HepG2 (cell line): ENCODE measurements around the gene ONECUT1. TPM values are rescaled to one million over a fixed set of nuclear protein-coding genes. Genes with fewer than 3 reads are reported as not detected.

ENCODE experiments used
- ATAC-seq: fragments of 200-7000 bp; cut with Tn5 transposase; 3 replicates; pipeline ENCODE4 v1.9.1; 2020; ENCODE audit warnings: mild to moderate bottlenecking, moderate library complexity
- BruUV-seq: library from RNA; stranded (reverse); fragments of 400-500 nt; replicated peaks from 2 replicates; lab custom pipeline; 2021; lab: Mats Ljungman, UMichigan
- CTCF ChIA-PET: fragments of 300-600 bp; formaldehyde crosslinking; extraction: SDS; loops from one replicate; lab custom pipeline; 2021; ENCODE audit warnings: low total read pairs, inconsistent platforms, low intra/inter-chr PET ratio; lab: Yijun Ruan, JAX
- POLR2A ChIA-PET: fragments of 350-600 bp; sonication (Branson Sonifier 250); formaldehyde crosslinking; loops from one replicate; lab custom pipeline; 2020; ENCODE audit warnings: antibody characterized with exemption, inconsistent platforms; lab: Yijun Ruan, JAX
- DNase-seq: peaks from one replicate; pipeline ENCODE4 v3.0.0-alpha.2; 2015; ENCODE audit warnings: low spot score
- FAIRE-seq: peaks from 3 replicates; lab custom pipeline; 2011; peaks lifted over from hg19 to GRCh38; lab: Jason Lieb, UNC
- H2AFZ ChIP-seq: one replicate; pipeline ENCODE4 v1.6.1; 2011; ENCODE audit warnings: low read length, inconsistent platforms
- H3K27ac ChIP-seq: fragments of 300-600 bp; 3 replicates; pipeline ENCODE4 v1.8.0; 2011; ENCODE audit warnings: mixed run types, mild to moderate bottlenecking, mixed read lengths, low read length, inconsistent platforms; ENCODE audit not compliant: insufficient read depth; ENCODE audit errors: extremely low read length
- H3K27me3 ChIP-seq, 2 experiments: fragments of 200-600 bp in 1 of 2; 2 replicates in 1 of 2; 3 replicates in 1 of 2; pipeline versions ENCODE4 v1.6.0 to v1.8.0; 2011; ENCODE audit warnings: low read length in 2 of 2, mild to moderate bottlenecking in 2 of 2, moderate library complexity in 2 of 2, inconsistent platforms in 1 of 2; ENCODE audit not compliant: insufficient read depth in 2 of 2, control insufficient read depth in 1 of 2
- H3K36me3 ChIP-seq, 2 experiments: fragments of 200-600 bp in 1 of 2; replicated peaks in 1 of 2; 2 replicates in 1 of 2; 3 replicates in 1 of 2; pipeline versions ENCODE4 v1.5.1 to v1.8.0; 2011; ENCODE audit warnings: low read length in 2 of 2, inconsistent platforms in 1 of 2; ENCODE audit not compliant: insufficient read depth in 2 of 2, control insufficient read depth in 1 of 2
- H3K4me1 ChIP-seq: 2 replicates; pipeline ENCODE4 v1.5.1; 2012; ENCODE audit warnings: low read length, inconsistent platforms; ENCODE audit not compliant: insufficient read depth
- H3K4me2 ChIP-seq: 2 replicates; pipeline ENCODE4 v1.6.0; 2011; ENCODE audit warnings: low read depth, low read length, inconsistent platforms
- H3K4me3 ChIP-seq, 3 experiments: fragments of 200-600 bp in 1 of 3; sonication (generic), shearing (Covaris generic) in 1 of 3; replicated peaks in 1 of 3; 2 replicates each; pipeline ENCODE4 v1.5.1; 2011 to 2016; ENCODE audit warnings: low read length in 3 of 3, inconsistent platforms in 2 of 3, low read depth in 2 of 3, mild to moderate bottlenecking in 2 of 3, control low read depth in 1 of 3, mixed read lengths in 1 of 3; ENCODE audit not compliant: insufficient read depth in 1 of 3
- H3K79me2 ChIP-seq: one replicate; pipeline ENCODE4 v1.6.1; 2011; ENCODE audit warnings: low read length, inconsistent platforms; ENCODE audit not compliant: insufficient read depth
- H3K9ac ChIP-seq: 2 replicates; pipeline ENCODE4 v1.6.0; 2011; ENCODE audit warnings: mild to moderate bottlenecking, low read depth, low read length, inconsistent platforms; ENCODE audit not compliant: insufficient read depth
- H3K9me3 ChIP-seq: 2 replicates; pipeline ENCODE4 v1.5.1; 2012; ENCODE audit warnings: mild to moderate bottlenecking, low read length
- H4K20me1 ChIP-seq: 2 replicates; pipeline ENCODE4 v1.6.0; 2011; ENCODE audit warnings: inconsistent platforms, mild to moderate bottlenecking, low read length, moderate library complexity; ENCODE audit not compliant: insufficient read depth
- CEBPG ChIP-seq: IDR thresholded peaks from 2 replicates; pipeline ENCODE4 v1.6.1; 2016
- FOXJ3 ChIP-seq: sonication (generic); formaldehyde crosslinking; IDR thresholded peaks from 2 replicates; pipeline ENCODE4 v1.4.0; 2020; ENCODE audit warnings: missing genetic modification reagents, mild to moderate bottlenecking, borderline replicate concordance
- FOXP1 ChIP-seq, 2 experiments: fragments of 450-650 bp in 1 of 2; IDR thresholded peaks; 2 replicates each; pipeline ENCODE4 v1.6.1; 2017 to 2018; ENCODE audit warnings: antibody characterized with exemption in 1 of 2
- IRX3 ChIP-seq: sonication (generic); formaldehyde crosslinking; IDR thresholded peaks from 2 replicates; pipeline ENCODE4 v1.8.1; 2023; ENCODE audit warnings: mild to moderate bottlenecking, low read depth, missing genetic modification reagents, borderline replicate concordance
- KDM4B ChIP-seq: sonication (generic); formaldehyde crosslinking; IDR thresholded peaks from 2 replicates; pipeline ENCODE4 v1.4.0; 2020; ENCODE audit warnings: missing genetic modification reagents
- MBNL3 ChIP-seq: fragments of 250-450 bp; sonication (Bioruptor Pico); conservative IDR thresholded peaks from 2 replicates; pipeline ENCODE4 v1.8.0; 2022; ENCODE audit warnings: mild to moderate bottlenecking, inconsistent platforms
- U2AF2 ChIP-seq: fragments of 200-400 bp; formaldehyde crosslinking; IDR thresholded peaks from 2 replicates; pipeline ENCODE4 v1.6.1; 2017; ENCODE audit warnings: low read depth, mild to moderate bottlenecking, low read length
- ZBTB8A ChIP-seq: sonication (generic); formaldehyde crosslinking; IDR thresholded peaks from 2 replicates; pipeline ENCODE4 v1.4.0; 2020; ENCODE audit warnings: mild to moderate bottlenecking, low read depth, missing genetic modification reagents, borderline replicate concordance
- ZNF30 ChIP-seq: sonication (generic); formaldehyde crosslinking; IDR thresholded peaks from 2 replicates; pipeline ENCODE4 v1.5.0; 2020; ENCODE audit warnings: mild to moderate bottlenecking, missing genetic modification reagents
- ZNF337 ChIP-seq: sonication (generic); formaldehyde crosslinking; IDR thresholded peaks from 2 replicates; pipeline ENCODE4 v1.5.1; 2020; ENCODE audit warnings: missing genetic modification reagents, low read depth, mild to moderate bottlenecking, borderline replicate concordance
- ZNF354B ChIP-seq: sonication (generic); formaldehyde crosslinking; IDR thresholded peaks from 2 replicates; pipeline ENCODE4 v1.8.0; 2022; ENCODE audit warnings: mild to moderate bottlenecking, missing genetic modification reagents
- ZNF670 ChIP-seq: sonication (generic); formaldehyde crosslinking; IDR thresholded peaks from 2 replicates; pipeline ENCODE4 v1.8.0; 2022; ENCODE audit warnings: mild to moderate bottlenecking, missing genetic modification reagents, borderline replicate concordance
- WGBS: methylation state at CpG from one replicate; pipeline ENCODE4 v1.1.6; 2017; ENCODE audit warnings: low lambda C conversion rate; 5-methylcytosine and 5-hydroxymethylcytosine counted together
- in situ Hi-C: cut with HindIII; loops from 2 replicates; pipeline ENCODE4 v1.10.0; 2017; ENCODE audit warnings: low pct_unique_long_range_greater_than_20kb; ENCODE audit not compliant: extremely low pct_ligation_motif_present
- intact Hi-C: fragments of 100-400 bp; cut with micrococcal nuclease; formaldehyde crosslinking; loops from one replicate; pipeline ENCODE4 v1.10.0; 2022; ENCODE audit not compliant: unreplicated experiment
- polyA plus RNA-seq, 8 experiments: library from polyadenylated mRNA; depleted of rRNA in 3 of 8; stranded (reverse) in 7 of 8; unstranded in 1 of 8; fragments of >200 nt; fragmentation: Illumina TruSeq in 4 of 8; extraction: Trizol in 4 of 8; gene quantifications; 2 replicates each; pipeline versions ENCODE4 v1.2.1 to v1.2.3, GENCODE V29; 2011 to 2016; ENCODE audit warnings: low read depth in 4 of 8, missing spikeins in 1 of 8, mixed read lengths in 1 of 8; ENCODE audit not compliant: insufficient read depth in 1 of 8
- total RNA-seq, 5 experiments: library from RNA; depleted of rRNA; stranded (reverse); fragments of >200 nt; fragmentation: Illumina TruSeq; extraction: Trizol; gene quantifications; 2 replicates each; pipeline ENCODE4 v1.2.3, GENCODE V29; 2016; ENCODE audit warnings: low read depth in 1 of 5
- TF ChIP-seq, protein P1 (sequence below): sonication (generic); formaldehyde crosslinking; IDR thresholded peaks from 2 replicates; pipeline ENCODE4 v1.5.0; 2020; ENCODE audit warnings: missing genetic modification reagents

The ONECUT1 gene
- total and polyA plus RNA-seq, 2 of the 13 experiments (the other 11 are each of a cell fraction or from before 2014, with no cell fraction given): 3.5 to 9.1 TPM

DNA sequence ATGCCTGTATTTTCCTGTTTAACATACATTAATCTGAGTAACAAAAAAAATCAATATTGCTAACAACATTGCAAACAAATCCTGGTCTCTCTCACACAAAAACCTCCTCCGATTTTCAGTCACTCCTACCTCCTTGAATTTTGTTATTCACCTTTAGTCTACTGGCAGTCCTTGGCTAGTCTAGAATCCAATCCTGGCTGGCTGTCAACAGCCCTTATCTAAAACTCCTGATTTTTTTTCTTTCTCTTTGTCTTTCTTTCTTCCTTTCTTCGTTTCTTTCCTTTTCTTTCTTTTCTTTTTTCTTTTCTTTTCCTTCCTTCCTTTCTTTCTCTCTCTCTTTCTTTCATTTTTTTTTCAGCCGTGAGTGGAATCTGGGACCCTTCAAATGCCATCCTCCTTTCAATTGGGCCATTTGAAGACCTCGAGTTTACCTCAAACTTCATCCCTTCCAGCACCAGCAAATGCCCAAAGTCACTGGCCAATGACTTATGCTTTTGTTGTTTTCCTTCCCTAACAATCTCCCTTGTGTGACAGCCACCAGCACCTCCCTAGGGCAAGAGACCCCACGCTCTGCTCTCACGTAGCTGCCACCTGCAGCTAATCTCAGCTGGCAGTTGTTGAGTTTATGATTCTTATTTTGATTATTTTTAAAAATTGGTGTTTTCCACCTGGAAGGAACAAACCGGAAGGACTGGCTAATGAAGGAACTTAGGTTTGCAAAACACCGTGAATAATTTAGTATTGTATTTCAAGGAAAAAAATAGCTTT, 6.8 kb upstream of the ONECUT1 start:
- 33% methylated on average over 8 of the region's 8 CpGs for WGBS
- TF ChIP-seq IRX3 (no peak), ZNF30 (CRISPR knock-in tag) (no peak), FOXJ3 (CRISPR knock-in tag) (no peak), ZNF337 (CRISPR knock-in tag) (no peak), ZNF670 (CRISPR knock-in tag) (no peak), U2AF2 (no peak), ZBTB8A (CRISPR knock-in tag) (no peak), CEBPG (CRISPR knock-in tag) (no peak), MBNL3 (CRISPR knock-in tag) (no peak), KDM4B (CRISPR knock-in tag) (no peak), ZNF354B (CRISPR knock-in tag) (no peak), FOXP1 (IDR thresholded peaks at IDR 0.05) (no peak), FOXP1 (CRISPR knock-in tag; IDR thresholded peaks at IDR 0.05) (no peak)
- TF ChIP-seq, protein P1, sequence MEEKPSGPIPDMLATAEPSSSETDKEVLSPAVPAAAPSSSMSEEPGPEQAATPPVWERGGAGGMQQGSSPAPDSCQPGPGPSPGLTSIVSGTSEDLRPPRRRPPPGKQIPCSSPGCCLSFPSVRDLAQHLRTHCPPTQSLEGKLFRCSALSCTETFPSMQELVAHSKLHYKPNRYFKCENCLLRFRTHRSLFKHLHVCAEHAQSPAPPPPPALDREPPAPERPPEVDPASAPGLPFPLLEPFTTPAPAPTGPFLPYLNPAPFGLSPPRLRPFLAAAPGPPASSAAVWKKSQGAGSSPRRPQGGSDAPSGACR (CRISPR knock-in tag): no peak
- Histone ChIP-seq H3K36me3 (no peaks in the 10 kb centered on the region), H2AFZ (no peak overlapping the region), H3K4me2 (no peak overlapping the region), H3K79me2 (no peaks in the 10 kb centered on the region), H3K9ac (no peak overlapping the region), H3K27me3 (peaks cover 11 to 71% of the 10 kb centered on the region in 2 experiments), H3K9me3 (no peaks in the 10 kb centered on the region), H4K20me1 (no peaks in the 10 kb centered on the region), H3K4me3 (no peak overlapping the region), H3K4me1 (peaks cover 19% of the 10 kb centered on the region), H3K27ac (no peak overlapping the region)
- intact Hi-C loops: no loop called here
- in situ Hi-C loops: no loop called here
- FAIRE-seq: no peak
- no TSS peak for BruUV-seq
- POLR2A ChIA-PET: no interaction called here
- ATAC-seq: no peak
- no peak for DNase-seq
- CTCF ChIA-PET: no interaction called here
